Heart left ventricle (tissue), 13 donors: ENCODE measurements around the gene MAP3K20.

Experiments used
- POLR2A ChIP-seq, 2 donors: fragments of 450-650 bp; IDR thresholded peaks; one replicate each; pipeline ENCODE4 v1.6.1; 2017; ENCODE audit warnings: antibody characterized with exemption in 2 of 2, mild to moderate bottlenecking in 2 of 2, moderate library complexity in 2 of 2
- TF ChIP-seq, protein P1 (sequence below), 12 donors: fragments of 200-600 bp; sonication (generic) in 4 of 12; IDR thresholded peaks; one replicate each; pipeline versions ENCODE4 v1.5.0 to v1.8.0; 2018 to 2022; ENCODE audit warnings: antibody characterized with exemption in 12 of 12, mild to moderate bottlenecking in 5 of 12
- donor health status: ischemic (EF 13 %, LVEDD 7.1; RV severe dilation, severe dysfunction).
- donor health status: DM: no; HTN: yes; CAD: no.
- donor health status: DM: no; HTN: no; CAD: no.
- donor health status: ischemic (EF 25% LVEDD 6.9; RV normal size, moderate dysfunction).
- donor health status: ischemic (EF 25% LVEDD 5.7; RV mildly dilated, moderate dysfunction).
- donor health status: ischemic (EF 35%, LVEDD 5.7; RV mildly dilated, moderate dysfunction).
- donor health status: nonischemic (EF 11% LVEDD 7.7; RV severe dilation, severe dysfunction).
- donor health status: DM: yes; HTN: yes; CAD: no.
- donor health status: PGD.
- donor health status: ischemic (EF 29% LVEDD 5.4; RV normal size, mild dysfunction).
- donor health status: nonischemic (EF 23%, LVEDD 6.1; RV moderate dilation, normal function).

GRCh38 chr2:173279527-173279868 lies 203.9 kb downstream of the MAP3K20 start:
- TF ChIP-seq, protein P1, sequence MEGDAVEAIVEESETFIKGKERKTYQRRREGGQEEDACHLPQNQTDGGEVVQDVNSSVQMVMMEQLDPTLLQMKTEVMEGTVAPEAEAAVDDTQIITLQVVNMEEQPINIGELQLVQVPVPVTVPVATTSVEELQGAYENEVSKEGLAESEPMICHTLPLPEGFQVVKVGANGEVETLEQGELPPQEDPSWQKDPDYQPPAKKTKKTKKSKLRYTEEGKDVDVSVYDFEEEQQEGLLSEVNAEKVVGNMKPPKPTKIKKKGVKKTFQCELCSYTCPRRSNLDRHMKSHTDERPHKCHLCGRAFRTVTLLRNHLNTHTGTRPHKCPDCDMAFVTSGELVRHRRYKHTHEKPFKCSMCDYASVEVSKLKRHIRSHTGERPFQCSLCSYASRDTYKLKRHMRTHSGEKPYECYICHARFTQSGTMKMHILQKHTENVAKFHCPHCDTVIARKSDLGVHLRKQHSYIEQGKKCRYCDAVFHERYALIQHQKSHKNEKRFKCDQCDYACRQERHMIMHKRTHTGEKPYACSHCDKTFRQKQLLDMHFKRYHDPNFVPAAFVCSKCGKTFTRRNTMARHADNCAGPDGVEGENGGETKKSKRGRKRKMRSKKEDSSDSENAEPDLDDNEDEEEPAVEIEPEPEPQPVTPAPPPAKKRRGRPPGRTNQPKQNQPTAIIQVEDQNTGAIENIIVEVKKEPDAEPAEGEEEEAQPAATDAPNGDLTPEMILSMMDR (IDR thresholded peaks at IDR 0.05) = no peak
- no peak for TF ChIP-seq POLR2A (IDR thresholded peaks at IDR 0.05)
